NCI-H69 (cell line): Measurements from ENCODE around the gene NUP98.
"Not testable (repeated sequence)": the region's sequence is repeated elsewhere in the genome, so short reads cannot be mapped to it uniquely, and the experiment has no call there.

Source experiments
- DNase-seq: peaks from one replicate; lab custom pipeline; 2025; lab: John Stamatoyannopoulos, UW

The NUP98 gene

GRCh38 chr11:3826721-3827120 lies 29.4 kb upstream of the NUP98 start:
- no peak for DNase-seq

- DNase-seq, result no peak
These were observed 28.3 kb upstream of the NUP98 start for GRCh38 chr11:3825473-3826154.

DNA sequence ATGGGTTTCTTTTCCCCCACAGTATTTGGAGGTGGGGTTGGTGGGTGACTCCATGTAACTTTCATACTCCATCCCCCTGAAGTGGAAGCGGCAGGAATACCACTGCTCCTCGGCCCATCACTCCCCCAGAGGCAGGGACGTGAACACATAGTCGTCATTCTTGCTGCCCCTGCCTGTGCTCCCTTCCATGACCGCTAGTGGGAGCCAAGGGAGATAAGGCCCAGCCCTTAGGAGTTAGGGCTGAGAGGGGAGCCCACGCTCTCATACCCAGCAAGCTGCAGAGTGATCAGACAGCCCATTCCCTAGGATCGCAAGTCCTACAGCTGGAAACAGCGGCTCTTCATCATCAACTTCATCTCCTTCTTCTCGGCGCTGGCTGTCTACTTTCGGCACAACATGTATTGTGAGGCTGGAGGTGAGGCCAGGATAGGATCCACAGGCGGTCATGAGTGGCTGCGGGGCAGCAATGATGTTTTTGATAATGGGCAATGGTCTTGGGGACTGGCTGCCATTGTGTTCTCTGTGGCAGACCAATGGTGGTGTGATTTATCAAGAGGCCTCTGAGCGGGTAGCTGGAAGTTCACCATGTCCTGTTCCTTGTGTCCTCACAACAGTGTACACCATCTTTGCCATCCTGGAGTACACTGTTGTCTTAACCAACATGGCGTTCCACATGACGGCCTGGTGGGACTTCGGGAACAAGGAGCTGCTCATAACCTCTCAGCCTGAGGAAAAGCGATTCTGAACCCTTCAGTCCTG lies 27.5 kb upstream of the NUP98 start:
- DNase-seq, result peak; percentile 70

- DNase-seq, result no peak
These were observed 26.6 kb upstream of the NUP98 start for GRCh38 chr11:3823762-3824506.

DNA sequence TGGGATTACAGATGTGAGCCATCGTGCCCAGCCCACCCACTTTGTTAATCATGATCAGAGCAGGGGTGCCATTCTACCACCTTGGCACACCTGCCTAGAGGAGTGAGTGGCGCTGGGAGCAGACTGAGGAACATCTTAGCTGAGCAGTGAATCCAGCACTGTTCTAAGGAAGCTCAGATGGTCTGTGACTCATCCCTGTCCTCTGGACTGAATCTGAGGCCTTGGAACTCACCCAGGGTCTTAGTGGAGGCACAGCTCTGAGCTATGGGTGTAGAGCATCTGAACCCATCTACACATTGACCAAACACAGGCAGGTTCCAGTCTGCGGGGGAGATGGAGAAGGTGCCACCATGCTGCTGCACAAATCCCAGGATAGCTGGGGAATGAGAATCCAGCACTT lies 25.9 kb upstream of the NUP98 start:
- DNase-seq, result no peak

DNA sequence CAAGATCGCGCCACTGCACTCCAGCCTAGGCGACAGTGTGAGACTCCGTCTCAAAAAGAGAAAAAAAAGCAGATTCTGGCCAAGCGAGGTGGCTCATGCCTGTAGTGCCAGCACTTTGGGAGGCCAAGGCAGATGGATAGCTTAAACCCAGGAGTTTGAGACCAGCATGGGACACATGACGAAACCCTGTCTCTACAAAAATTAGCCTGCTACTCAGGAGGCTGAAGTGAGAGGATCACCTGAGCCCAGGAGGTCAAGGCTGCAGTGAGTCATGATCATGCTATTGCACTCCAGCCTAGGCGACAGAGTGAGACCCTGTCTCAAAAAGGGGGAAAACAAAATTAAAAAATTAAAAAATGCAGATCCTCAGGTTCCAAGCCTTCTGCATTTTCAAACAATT lies 25.0 kb upstream of the NUP98 start:
- DNase-seq, result no peak

GRCh38 chr11:3820971-3821370 lies 23.6 kb upstream of the NUP98 start:
- DNase-seq, result no peak

DNA sequence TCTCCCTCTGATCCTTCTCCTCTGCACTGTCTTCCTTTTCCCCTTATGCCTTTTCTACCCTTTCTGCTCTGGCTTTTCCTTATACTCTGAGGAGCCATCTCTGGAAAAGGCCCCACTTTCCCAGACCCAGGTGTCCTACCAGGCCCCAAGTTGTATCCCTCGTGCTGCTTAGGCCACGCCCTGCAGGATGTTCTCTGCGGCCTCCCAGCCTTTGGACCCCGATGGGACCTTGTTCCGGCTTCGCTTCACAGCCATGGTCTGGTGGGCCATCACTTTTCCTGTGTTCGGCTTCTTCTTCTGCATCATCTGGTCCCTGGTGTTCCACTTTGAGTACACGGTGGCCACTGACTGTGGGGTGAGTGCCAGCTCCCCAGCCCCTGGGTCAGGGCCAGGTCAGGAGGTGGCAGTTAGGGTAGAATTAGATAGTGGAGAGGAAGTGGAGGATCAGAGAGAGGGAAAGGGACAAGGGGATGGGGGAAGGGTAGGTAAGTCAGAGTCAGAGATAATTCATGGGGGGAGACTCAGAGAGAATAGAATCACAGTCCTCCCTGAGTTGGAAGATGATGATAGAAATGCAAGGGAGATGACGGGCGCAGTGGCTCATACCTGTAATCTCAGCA lies 19.9 kb upstream of the NUP98 start:
- no peak for DNase-seq

DNA sequence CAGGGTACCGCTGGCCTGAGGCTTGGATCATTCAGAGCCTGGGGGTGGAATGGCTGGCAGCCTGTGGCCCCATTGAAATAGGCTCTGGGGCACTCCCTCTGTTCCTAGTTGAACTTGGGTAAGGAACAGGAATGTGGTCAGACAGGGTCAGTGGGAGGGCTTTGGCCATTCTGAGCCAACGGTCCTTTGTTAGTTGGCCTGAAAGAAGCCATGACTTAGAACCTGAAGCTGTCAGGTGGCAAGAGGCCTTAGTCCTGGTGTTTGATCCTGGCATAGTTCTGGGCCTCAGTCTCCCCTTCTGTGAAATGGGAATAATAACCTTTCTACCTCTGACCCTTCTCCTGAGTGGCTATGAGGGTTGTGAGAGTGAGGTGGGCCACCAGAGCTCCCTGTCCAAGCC lies 19.3 kb upstream of the NUP98 start:
- no peak for DNase-seq

- DNase-seq, result no peak
These were observed 18.5 kb upstream of the NUP98 start for GRCh38 chr11:3815845-3816244.

DNA sequence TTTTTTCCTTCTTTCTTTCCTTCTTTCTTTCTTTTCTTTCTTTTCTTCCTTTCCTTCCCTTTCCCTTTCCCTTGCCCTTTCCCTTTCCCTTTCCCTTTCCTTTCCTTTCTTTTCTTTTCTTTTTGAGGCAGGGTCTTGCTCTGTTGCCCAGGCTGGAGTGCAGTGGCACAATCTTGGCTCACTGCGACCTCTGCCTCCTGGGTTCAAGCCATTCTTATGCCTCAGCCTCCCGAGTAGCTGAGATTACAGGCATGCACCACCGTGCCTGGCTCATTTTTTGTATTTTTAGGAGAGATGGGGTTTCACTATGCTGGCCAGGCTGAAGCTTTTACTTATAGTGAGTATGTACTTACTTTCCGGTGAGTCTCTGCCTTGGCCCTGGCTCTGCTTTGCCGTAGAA lies 17.5 kb upstream of the NUP98 start:
- DNase-seq, result not testable (repeated sequence)

DNA sequence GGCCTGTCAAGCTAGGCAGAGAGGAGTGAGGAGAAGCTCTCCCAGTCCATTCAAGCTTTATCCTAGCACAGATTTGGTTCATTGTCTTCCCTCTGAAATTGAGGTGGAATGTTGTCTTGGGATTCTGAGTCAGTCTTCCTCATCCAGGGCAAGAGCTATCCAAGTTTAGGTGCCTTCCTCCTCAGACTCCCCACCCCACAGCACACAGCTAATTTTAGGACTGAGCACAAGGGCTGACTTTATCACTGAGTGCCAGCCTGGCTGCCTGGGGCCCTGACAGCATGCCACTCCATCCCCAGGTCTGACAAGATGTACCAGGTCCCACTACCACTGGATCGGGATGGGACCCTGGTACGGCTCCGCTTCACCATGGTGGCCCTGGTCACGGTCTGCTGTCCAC lies 13.6 kb upstream of the NUP98 start:
- DNase-seq, result no peak

GRCh38 chr11:3810446-3810845 lies 13.1 kb upstream of the NUP98 start:
- no peak for DNase-seq

GRCh38 chr11:3809624-3809928 lies 12.2 kb upstream of the NUP98 start:
- DNase-seq, result no peak

GRCh38 chr11:3808861-3809623 lies 11.7 kb upstream of the NUP98 start:
- peak; percentile 86 for DNase-seq

DNA sequence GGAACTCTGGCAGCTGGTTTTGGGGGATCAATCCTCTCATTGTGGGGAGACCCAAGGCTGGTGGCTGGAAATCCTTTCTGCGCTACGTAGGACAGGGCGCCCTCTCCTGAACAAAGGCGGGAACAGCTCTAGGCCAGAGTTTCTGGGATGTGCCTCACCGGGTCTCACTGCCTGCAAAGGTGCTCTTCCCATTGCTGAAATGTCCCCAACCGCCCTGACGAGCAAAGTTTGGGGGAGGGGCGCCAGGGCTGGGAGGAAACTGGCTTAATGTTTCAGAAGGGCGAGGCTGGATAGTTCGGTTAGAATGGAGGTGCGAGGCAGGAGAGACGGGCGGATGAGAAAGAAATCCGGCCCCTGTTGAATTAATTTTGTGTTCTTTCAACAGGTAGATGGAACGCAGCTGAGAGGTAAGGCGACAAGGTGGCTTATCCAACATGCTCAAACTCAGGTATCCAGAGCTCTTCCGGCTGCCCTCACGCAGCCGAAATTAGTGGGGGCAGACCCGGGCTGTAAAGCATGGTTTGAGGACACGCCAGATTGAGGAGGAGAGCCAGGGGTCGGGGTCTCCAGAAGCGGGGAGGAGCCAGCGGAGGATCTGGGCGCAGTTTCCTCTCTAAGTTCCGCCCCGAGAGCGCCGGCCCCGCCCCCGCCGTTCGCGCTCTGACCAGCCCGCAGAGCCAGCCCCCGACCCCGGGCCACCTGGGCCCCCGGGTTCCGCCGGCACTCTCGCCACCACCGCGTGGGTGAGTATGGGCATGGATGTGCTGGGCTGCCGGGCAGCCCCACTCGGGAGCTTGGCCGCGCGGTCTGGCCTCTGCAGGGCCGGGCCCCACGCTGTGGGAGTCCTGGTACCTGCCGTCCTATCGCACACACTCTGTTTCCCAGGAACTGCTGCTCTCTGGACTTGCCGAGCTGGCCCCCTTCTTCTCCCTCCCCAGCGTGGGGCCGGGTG lies 10.8 kb upstream of the NUP98 start, which contains the start of gene PGAP2:
TSS of gene PGAP2 (plus strand) at position 652 of the 952 bp plus-strand sequence. CDS start 2,700 bp downstream, outside the sequence.
- peak; percentile 88 for DNase-seq

- no peak for DNase-seq
These were observed 6.6 kb upstream of the NUP98 start for GRCh38 chr11:3803726-3804495.

DNA sequence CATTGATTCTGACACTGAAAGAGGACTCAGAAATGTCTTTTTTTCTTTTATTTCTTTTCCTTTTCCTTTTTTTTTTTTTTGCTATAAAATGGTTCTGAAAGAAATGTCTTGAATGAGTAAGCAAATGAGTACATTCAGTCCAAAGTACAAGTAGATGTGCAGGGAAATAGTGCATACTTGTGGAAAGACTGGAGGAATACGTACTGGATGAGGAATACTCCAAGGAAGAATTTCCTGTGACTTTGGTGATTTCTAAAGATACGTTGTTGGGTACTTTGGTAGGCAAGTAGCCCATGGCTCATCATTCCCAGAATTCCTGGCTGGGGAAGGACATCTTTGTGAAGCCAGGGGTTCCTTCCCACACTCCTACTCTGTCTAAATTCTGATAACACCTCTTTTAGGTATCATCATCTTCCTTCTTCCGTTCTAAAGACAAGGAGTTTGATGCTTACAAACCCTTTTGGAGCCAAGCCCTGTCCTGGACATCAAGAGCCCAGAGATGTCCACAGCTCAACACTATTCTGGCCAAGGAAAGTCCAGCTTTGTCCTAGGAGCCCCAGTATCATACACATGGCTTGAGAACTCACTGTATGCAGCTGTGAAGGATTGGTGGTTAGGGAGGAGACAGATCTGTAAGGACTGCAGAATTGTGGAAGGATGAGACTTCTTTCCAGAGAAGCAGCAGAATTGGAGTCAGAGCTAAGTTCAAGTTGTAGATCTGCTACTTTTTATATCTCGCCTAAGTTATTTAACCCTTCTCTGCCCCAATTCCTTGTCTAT lies 4.8 kb upstream of the NUP98 start:
- no peak for DNase-seq

- DNase-seq, result no peak
These were observed 2.5 kb upstream of the NUP98 start for GRCh38 chr11:3799873-3800272.
